IMR-90 (cell line): ENCODE measurements around the gene PRDM5.

Experiments
- CTCF ChIP-seq: conservative IDR thresholded peaks from 2 replicates; pipeline ENCODE4 v1.5.1; 2012; ENCODE audit warnings: mild to moderate bottlenecking, low read depth, low read length, improper control_type of control experiment
- MAFK ChIP-seq: IDR thresholded peaks from 2 replicates; pipeline ENCODE4 v1.6.1; 2012; ENCODE audit warnings: low read depth, low read length, improper control_type of control experiment

GRCh38 chr4:120853161-120853935 is 69.2 kb downstream of the PRDM5 start:
- TF ChIP-seq CTCF (no peak), MAFK (no peak)
